Tibial nerve (tissue), 4 donors: ENCODE data around the gene RB1.

Experiments used
- EP300 ChIP-seq, 2 donors: sonication (generic); formaldehyde crosslinking; IDR thresholded peaks; one replicate each; pipeline ENCODE4 v1.6.1; 2017; ENCODE audit warnings: antibody characterized with exemption in 2 of 2, mild to moderate bottlenecking in 1 of 2
- POLR2A ChIP-seq, 2 donors: fragments of 450-650 bp; IDR thresholded peaks; one replicate each; pipeline ENCODE4 v1.6.1; 2017; ENCODE audit warnings: antibody characterized with exemption in 2 of 2, mild to moderate bottlenecking in 2 of 2, moderate library complexity in 2 of 2
- TF ChIP-seq, protein P1 (sequence below), 5 experiments: fragments of 200-600 bp in 3 of 5; fragments of 450-650 bp in 2 of 5; sonication (generic) in 3 of 5; IDR thresholded peaks; one replicate each; pipeline ENCODE4 v1.5.1; 2016 to 2019; ENCODE audit warnings: antibody characterized with exemption in 5 of 5, mild to moderate bottlenecking in 3 of 5, moderate library complexity in 2 of 5

GRCh38 chr13:48297131-48297786 is 6.3 kb upstream of the RB1 start:
- TF ChIP-seq EP300 (IDR thresholded peaks at IDR 0.05) (no peak), POLR2A (IDR thresholded peaks at IDR 0.05) (no peak)
- TF ChIP-seq, protein P1, sequence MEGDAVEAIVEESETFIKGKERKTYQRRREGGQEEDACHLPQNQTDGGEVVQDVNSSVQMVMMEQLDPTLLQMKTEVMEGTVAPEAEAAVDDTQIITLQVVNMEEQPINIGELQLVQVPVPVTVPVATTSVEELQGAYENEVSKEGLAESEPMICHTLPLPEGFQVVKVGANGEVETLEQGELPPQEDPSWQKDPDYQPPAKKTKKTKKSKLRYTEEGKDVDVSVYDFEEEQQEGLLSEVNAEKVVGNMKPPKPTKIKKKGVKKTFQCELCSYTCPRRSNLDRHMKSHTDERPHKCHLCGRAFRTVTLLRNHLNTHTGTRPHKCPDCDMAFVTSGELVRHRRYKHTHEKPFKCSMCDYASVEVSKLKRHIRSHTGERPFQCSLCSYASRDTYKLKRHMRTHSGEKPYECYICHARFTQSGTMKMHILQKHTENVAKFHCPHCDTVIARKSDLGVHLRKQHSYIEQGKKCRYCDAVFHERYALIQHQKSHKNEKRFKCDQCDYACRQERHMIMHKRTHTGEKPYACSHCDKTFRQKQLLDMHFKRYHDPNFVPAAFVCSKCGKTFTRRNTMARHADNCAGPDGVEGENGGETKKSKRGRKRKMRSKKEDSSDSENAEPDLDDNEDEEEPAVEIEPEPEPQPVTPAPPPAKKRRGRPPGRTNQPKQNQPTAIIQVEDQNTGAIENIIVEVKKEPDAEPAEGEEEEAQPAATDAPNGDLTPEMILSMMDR (IDR thresholded peaks at IDR 0.05), result no peak
